Ascending aorta (tissue), 2 donors: ENCODE measurements around the gene OR51B2. TPM values are rescaled to one million over a fixed set of nuclear protein-coding genes. Genes with fewer than 3 reads are reported as not detected.
"Not testable (repeated sequence)": the region's sequence is repeated elsewhere in the genome, so short reads cannot be mapped to it uniquely, and the experiment has no call there.

Experiments
- DNase-seq, 2 donors: peaks; one replicate each; pipeline ENCODE4 v3.0.0-alpha.2; 2019; ENCODE audit warnings: low spot score in 2 of 2
- H3K27ac ChIP-seq, 2 donors: fragments of 200-600 bp; sonication (generic); one replicate each; pipeline ENCODE4 v1.5.1; 2016 to 2017; ENCODE audit warnings: mild to moderate bottlenecking in 1 of 2
- H3K27me3 ChIP-seq: fragments of 200-600 bp; sonication (generic); one replicate; pipeline ENCODE4 v1.5.1; 2017
- H3K36me3 ChIP-seq, 2 donors: fragments of 200-600 bp; sonication (generic); one replicate each; pipeline ENCODE4 v1.5.1; 2016
- H3K4me1 ChIP-seq, 2 donors: fragments of 200-600 bp; sonication (generic); one replicate each; pipeline ENCODE4 v1.5.1; 2016 to 2017; ENCODE audit warnings: mild to moderate bottlenecking in 1 of 2
- H3K4me3 ChIP-seq, 2 donors: fragments of 200-600 bp; sonication (generic); one replicate each; pipeline ENCODE4 v1.5.1; 2016 to 2017; ENCODE audit warnings: mild to moderate bottlenecking in 1 of 2
- H3K9me3 ChIP-seq, 2 donors: fragments of 200-600 bp; sonication (generic); one replicate each; pipeline ENCODE4 v1.5.1; 2016
- CTCF ChIP-seq, 3 experiments: fragments of 200-600 bp in 2 of 3; fragments of 450-650 bp in 1 of 3; sonication (generic) in 2 of 3; IDR thresholded peaks; one replicate each; pipeline ENCODE4 v1.5.1; 2016 to 2019; ENCODE audit warnings: antibody characterized with exemption in 3 of 3, mild to moderate bottlenecking in 1 of 3, moderate library complexity in 1 of 3
- intact Hi-C: fragments of 100-400 bp; cut with DNase I; formaldehyde crosslinking; loops from one replicate; pipeline ENCODE4 v1.15.1; 2023
- total RNA-seq: library from RNA; depleted of rRNA; stranded (reverse); fragments of >200 nt; gene quantifications from one replicate; pipeline ENCODE4 v1.1.0, GENCODE V29; 2016

The OR51B2 gene
- total RNA-seq, 1 donor from 2014 or later: not detected

- no peaks in the 10 kb centered on the region for H3K27me3 ChIP-seq
- DNase-seq: no peak
- no peak overlapping the region for H3K27ac ChIP-seq
- intact Hi-C loops: no loop called here
- TF ChIP-seq CTCF (IDR thresholded peaks at IDR 0.05): no peak
- peaks cover 0 to 3% of the 10 kb centered on the region in 2 donors for H3K4me1 ChIP-seq
- no peaks in the 10 kb centered on the region for H3K36me3 ChIP-seq
- H3K4me3 ChIP-seq: no peak overlapping the region
- H3K9me3 ChIP-seq: no peaks in the 10 kb centered on the region
Observed at GRCh38 chr11:5364214-5364613, 40.1 kb upstream of the OR51B2 start.

GRCh38 chr11:5363679-5364078, 39.6 kb upstream of the OR51B2 start:
- TF ChIP-seq CTCF (IDR thresholded peaks at IDR 0.05): no peak
- intact Hi-C loops: no loop called here
- no peaks in the 10 kb centered on the region for H3K27me3 ChIP-seq
- H3K4me3 ChIP-seq: no peak overlapping the region
- H3K9me3 ChIP-seq: no peaks in the 10 kb centered on the region
- H3K27ac ChIP-seq: no peak overlapping the region
- H3K4me1 ChIP-seq: peaks cover 0 to 3% of the 10 kb centered on the region in 2 donors
- no peak for DNase-seq
- H3K36me3 ChIP-seq: no peaks in the 10 kb centered on the region

- H3K36me3 ChIP-seq: no peaks in the 10 kb centered on the region
- H3K9me3 ChIP-seq: no peaks in the 10 kb centered on the region
- no peaks in the 10 kb centered on the region for H3K27me3 ChIP-seq
- no peak for DNase-seq
- H3K27ac ChIP-seq: no peak overlapping the region
- H3K4me1 ChIP-seq: no peaks in the 10 kb centered on the region
- H3K4me3 ChIP-seq: no peak overlapping the region
- no peak for TF ChIP-seq CTCF (IDR thresholded peaks at IDR 0.05)
- intact Hi-C loops: no loop called here
Observed at GRCh38 chr11:5362017-5362625, 38.0 kb upstream of the OR51B2 start.

- intact Hi-C loops, DNase-seq, H3K27me3 ChIP-seq, H3K4me3 ChIP-seq, H3K9me3 ChIP-seq, H3K36me3 ChIP-seq, H3K4me1 ChIP-seq, H3K27ac ChIP-seq: not testable (repeated sequence)
Observed at GRCh38 chr11:5356031-5356430, 31.9 kb upstream of the OR51B2 start.

- H3K4me1 ChIP-seq: no peaks in the 10 kb centered on the region
- intact Hi-C loops: no loop called here
- H3K9me3 ChIP-seq: no peaks in the 10 kb centered on the region
- no peaks in the 10 kb centered on the region for H3K36me3 ChIP-seq
- no peak for TF ChIP-seq CTCF (IDR thresholded peaks at IDR 0.05)
- DNase-seq: no peak
- no peaks in the 10 kb centered on the region for H3K27me3 ChIP-seq
- no peak within 1 kb of the TSS for H3K27ac ChIP-seq
- H3K4me3 ChIP-seq: no peak within 1 kb of the TSS
Observed at GRCh38 chr11:5351208-5351607, 27.1 kb upstream of the OR51B2 start, which contains the start of gene OR51B6. OR51B6 (plus strand) TSS chr11:5351508; CDS start chr11:5351508, 0 bp downstream.

GRCh38 chr11:5349550-5349949, 25.5 kb upstream of the OR51B2 start:
- intact Hi-C loops: no loop called here
- no peaks in the 10 kb centered on the region for H3K9me3 ChIP-seq
- no peak overlapping the region for H3K27ac ChIP-seq
- H3K36me3 ChIP-seq: no peaks in the 10 kb centered on the region
- DNase-seq: no peak
- H3K4me3 ChIP-seq: no peak overlapping the region
- no peaks in the 10 kb centered on the region for H3K4me1 ChIP-seq
- no peaks in the 10 kb centered on the region for H3K27me3 ChIP-seq
- TF ChIP-seq CTCF (IDR thresholded peaks at IDR 0.05): no peak
